Kidney glomerular epithelial cell (primary cell): ENCODE measurements around the gene VTI1A.
"Not testable (repeated sequence)": the region's sequence is repeated elsewhere in the genome, so short reads cannot be mapped to it uniquely, and the experiment has no call there.

ENCODE experiments used
- DNase-seq: peaks from one replicate; lab custom pipeline; 2025; lab: John Stamatoyannopoulos, UW

VTI1A gene

DNA sequence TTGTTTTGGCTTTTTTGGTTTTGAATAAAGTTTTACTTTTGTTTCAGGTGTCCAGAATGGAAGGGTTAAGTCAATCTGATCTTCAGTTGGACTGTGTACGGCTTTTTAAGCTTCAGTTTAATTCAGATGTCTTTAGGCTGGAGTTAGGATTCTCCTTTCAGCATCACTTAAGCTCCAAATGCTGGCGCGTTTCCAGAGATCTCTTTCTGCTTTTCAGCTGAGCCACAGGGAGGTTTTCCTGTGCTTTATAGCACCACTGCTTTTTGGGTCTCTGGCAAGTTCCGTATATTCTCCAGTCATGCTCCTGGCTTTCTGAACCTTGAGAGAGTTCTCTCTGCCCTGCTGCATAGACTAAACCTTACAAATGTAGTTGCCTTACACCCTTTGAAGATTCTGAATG is 60.0 kb downstream of the VTI1A start:
- no peak for DNase-seq

DNA sequence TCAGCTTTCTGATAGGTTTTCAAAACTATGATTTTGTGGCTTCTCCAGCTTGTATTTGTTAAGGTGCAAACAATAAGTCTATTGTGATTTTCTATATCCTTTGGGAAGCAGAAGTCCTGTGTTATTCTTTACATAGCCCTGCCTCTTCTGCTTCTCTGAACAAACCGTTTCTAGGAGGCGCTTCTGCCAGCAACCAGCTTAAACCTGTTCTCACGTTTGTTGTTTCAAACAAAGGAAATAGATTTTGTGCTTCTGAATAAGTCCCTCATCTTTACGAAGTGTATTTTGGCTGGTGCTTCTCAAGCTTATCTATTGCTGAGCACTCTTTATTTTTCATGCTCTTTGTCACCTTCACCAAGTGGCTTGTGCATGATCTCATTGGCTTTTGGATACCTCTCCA is 61.0 kb downstream of the VTI1A start:
- DNase-seq = no peak

GRCh38 chr10:112509558-112510291 is 62.7 kb downstream of the VTI1A start:
- DNase-seq = no peak

DNA sequence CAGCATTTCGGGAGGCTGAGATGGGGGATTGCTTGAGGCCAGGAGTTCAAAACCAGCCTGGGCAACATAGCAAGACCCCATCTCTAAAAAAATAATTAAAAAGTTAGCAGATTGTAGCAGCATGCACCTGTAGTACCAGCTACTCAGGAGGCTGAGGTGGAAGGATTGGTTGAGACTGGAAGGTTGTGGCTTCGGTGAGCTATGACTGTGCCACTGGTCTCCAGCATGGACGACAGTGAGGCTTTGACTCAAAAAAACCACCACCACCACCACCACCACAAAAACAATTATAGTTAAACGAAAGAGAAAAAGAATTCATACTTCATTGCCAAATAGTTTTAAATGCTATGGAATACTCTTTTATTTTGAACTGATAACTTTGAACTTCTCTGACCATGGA is 63.4 kb downstream of the VTI1A start:
- DNase-seq = no peak

DNA sequence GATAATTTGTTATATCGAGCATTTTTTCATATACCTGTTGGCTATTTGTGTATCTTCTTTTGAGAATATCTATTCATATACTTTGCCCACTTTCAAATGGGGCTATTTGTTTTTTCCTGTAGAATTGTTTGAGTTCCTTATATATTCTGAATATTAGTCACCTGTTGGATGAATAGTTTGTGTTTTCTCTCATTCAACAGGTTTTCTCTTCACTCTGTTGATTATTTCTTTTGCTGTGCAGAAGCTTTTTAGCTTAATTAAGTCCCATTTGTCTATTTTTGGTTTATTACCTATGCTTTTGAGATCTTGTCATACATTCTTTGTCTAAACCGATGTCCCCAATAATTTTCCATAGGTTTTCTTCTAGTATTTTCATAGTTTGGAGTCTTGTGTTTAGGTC is 65.3 kb downstream of the VTI1A start:
- no peak for DNase-seq

DNA sequence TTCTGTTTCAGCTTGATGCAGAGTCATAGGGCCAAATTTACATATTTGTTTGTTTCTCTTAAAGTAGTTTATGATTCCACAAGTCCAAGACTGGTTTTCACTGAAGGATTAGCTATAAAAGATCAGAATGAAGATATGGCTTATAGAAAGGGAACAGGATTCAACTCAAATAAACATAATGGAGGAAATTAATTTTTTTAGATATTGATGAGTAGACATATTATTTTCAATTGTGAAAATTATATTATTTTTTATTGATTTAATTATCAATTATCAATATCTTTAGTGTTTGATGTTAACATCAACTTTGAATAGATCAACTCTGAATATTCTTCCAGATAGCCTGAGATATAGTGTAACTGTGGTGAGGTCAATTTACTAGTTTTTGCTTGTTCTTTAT is 68.1 kb downstream of the VTI1A start:
- DNase-seq = no peak

DNA sequence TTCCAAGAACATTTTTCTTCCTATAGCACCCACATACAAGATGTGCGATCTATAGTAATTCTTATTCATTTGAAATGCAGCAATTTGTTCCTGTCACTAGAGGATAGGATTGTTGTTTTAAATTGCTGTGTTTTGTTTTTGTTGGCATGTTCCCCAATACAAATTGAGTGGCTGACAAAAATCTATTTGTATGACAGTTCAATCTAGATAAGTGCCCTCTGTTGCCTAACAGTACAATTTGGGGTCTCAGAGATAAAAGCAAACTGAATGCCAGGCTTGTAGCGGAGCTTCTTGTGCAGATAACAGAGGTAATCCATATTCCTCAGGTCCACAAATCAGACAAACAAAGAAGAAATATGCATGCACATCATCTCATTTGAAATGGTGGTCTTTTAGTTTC is 68.8 kb downstream of the VTI1A start:
- no peak for DNase-seq

- no peak for DNase-seq
Measured at GRCh38 chr10:112517451-112517862, 70.4 kb downstream of the VTI1A start.

DNA sequence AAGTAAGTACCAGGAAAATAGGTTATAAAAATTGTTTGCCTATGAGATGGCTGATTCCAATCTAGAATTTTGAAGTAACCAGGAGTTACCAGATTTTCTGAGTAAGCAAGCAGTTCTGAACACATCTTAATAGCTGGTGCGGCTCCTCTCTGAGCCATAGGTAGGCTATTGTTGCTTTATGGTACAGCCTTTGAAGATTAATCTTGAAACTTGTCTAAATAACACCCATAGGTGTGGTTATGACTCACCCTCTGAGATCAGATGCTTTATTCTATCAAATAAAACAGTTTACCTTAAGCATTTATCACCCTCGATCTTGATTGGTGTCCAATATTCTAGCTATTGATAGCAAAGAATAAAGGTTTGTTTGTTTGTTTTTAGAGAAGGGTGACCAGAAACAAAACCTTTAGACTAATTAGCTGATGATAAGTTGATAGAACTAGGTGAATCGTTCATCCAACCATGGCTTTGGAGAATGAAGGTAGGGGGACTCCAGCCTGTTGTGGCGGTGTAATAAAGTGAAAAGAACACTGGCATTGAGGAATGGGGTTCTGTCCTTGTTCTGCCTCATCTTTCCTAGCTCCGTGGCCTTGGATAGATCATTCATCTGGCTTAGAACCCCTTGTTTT is 72.2 kb downstream of the VTI1A start:
- DNase-seq = no peak

DNA sequence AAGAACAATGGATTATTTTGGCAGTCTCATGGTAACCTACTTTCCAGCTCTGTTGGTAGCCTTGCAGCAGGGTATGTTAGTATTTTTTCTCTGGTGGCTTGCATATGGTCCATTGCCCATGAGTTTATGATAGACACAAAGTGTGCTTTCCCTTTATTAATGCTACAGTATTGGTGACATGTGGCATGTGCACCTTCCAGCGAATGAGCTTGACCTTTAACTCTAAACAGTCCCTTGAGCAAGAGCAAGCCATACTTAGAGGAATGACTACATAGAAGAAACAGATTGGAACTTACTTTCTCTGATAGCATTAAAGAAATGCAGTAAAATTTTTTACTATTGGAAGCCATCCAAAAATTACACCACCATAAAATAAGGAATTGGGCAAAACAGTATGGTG is 73.9 kb downstream of the VTI1A start:
- no peak for DNase-seq

DNA sequence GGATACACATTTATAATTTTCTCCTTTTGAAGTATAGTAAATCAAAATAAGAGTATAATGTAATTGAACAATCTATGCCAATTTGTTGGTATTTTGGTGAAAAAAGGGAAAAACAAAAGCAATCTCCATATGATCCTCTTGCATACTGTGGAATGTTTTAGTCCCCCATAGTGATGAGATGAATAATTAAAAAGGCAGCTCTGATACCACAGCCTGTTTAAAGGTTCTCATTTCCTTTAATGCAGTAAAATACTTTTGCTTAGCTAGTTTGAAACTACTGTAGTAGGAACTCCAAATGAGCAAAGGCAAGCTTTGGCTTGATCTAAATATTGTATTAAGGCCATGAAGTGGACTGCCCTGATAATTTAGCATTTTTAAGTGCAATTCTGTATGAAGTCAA is 77.6 kb downstream of the VTI1A start:
- no peak for DNase-seq

DNA sequence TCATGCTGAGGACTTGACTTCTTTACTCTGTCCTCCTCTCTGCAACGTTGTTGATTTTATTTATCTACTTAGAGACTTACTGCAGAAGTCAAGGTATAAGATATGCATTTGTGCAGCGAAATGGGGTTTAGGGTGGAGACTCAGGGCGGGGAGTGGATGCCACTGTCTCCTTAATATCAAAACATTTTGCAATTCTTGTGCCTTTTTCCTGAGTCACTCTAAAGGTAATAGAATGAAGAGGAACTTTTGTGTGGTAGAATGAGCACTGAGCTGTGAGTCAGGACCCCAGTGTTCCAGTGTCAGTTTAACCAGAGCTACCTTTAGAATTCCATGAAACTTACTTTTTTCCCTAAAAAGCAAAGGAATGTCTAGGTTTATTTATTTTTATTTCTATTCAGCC is 78.2 kb downstream of the VTI1A start:
- DNase-seq = no peak

DNA sequence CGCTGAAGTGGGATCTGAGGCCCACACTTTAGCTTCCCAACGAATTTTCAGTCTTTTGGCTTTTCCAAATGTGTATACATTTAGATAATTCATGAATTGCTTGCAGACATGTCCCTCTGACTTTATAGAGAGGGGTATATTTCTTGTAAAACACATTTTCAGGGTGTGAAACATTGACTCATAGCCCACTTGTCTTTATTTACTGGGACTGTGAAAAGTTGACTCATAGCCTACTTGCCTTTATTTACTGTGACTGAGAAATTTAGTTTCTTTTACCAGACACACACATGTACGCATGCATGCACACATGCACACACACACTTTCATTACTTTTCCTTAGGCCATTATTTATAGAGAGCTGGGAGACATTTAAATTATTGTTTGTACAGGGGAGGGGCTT is 79.1 kb downstream of the VTI1A start:
- no peak for DNase-seq

- DNase-seq = no peak
Measured at GRCh38 chr10:112526906-112527305, 79.9 kb downstream of the VTI1A start.

GRCh38 chr10:112528235-112528634 is 81.2 kb downstream of the VTI1A start:
- DNase-seq = no peak

GRCh38 chr10:112531421-112531820 is 84.4 kb downstream of the VTI1A start:
- DNase-seq = no peak

DNA sequence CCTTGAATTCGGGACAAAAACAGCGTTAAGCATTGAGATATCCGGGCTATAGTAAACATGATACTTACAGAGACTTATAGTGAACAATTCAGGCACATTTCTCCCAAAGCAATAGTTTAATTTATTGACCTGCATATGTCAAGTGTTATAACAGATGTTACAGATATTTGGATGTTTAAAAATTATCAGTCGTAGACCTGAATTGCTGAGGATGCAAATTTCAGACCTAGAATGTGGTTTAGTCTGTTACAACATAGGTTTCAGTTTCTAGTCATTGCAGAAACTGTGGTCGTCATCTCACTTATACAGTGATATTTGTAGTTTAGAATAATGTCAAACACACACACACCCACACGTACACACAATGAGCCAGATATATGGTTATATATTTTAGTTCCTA is 85.2 kb downstream of the VTI1A start:
- no peak for DNase-seq

GRCh38 chr10:112532956-112533355 is 85.9 kb downstream of the VTI1A start:
- no peak for DNase-seq

DNA sequence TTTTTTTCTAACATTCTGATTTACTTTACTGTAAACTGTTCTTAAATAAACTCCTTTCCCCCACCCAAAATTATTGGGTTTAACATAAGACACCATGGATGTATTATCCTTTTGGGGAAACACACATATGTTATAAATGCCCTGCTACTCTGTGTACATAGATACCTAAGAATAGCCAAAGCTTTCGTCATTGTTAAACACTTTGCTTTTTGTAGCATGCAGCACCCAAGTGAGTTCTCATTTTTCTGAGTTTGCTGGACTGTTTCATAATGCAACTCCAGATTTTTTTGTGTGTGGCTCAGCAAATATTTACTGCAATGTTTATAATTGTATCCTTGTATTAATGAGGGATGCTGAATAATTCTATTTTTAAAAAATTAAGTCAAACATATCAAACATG is 86.9 kb downstream of the VTI1A start:
- no peak for DNase-seq

- DNase-seq = no peak
Measured at GRCh38 chr10:112535531-112535951, 88.5 kb downstream of the VTI1A start.

GRCh38 chr10:112536663-112537062 is 89.6 kb downstream of the VTI1A start:
- no peak for DNase-seq

DNA sequence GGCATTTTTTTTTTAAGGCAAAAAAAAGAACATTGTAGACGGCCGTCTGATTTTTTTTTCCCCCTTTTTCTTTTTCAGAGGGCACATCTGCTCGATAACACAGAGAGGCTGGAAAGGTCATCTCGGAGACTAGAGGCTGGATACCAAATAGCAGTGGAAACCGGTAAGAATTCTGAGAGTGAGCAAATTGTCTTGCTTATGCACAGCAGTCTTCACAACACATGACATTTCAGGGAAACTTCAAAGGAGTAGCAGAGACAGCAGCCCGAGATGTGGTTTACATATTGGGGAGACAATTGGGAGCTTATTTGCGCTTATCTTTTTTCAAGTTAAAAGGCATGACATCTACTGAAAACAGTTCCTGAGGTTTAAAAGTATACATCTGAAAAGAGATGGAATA is 91.2 kb downstream of the VTI1A start:
- DNase-seq = no peak

GRCh38 chr10:112539340-112539739 is 92.3 kb downstream of the VTI1A start:
- DNase-seq = no peak

DNA sequence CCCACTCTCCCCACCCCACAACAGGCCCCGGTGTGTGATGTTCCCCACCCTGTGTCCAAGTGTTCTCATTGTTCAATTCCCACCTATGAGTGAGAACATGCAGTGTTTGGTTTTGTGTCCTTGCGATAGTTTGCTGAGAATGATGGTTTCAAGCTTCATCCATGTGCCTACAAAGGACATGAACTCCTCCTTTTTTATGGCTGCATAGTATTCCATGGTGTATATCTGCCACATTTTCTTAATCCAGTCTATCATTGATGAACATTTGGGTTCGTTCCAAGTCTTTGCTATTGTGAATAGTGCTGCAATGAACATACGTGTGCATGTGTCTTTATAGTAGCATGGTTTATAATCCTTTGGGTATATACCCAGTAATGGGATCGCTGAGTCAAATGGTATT is 95.8 kb downstream of the VTI1A start:
- DNase-seq = not testable (repeated sequence)
